ENCODE measurements around the gene C6. TPM values are rescaled to one million over a fixed set of nuclear protein-coding genes. Genes with fewer than 3 reads are reported as not detected.

C6 gene
- total RNA-seq, 4 donors from 2014 or later, result 1.7 to 6.3 (median 3.1) TPM

DNA sequence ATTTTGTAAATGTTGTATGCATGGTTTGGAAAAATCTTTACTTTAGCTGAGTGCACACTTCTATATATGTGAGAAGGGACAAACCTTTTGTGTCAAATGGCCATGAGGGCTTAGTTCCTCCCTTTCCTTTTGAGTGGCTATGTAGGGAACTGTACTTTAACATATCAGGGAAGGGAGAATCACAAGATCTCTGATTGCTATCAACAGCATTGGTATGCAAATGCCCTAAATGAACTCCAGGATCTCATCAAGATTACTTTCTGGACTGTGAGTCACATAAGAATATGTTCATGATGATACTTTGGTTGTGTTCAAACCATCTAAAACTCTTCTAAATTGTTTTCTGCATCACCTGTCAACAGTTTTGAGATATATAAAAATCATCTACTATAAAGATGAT is 111.0 kb downstream of the C6 start:
- TF ChIP-seq POLR2A (IDR thresholded peaks at IDR 0.05; ENCODE audit: low read depth) (no peak), POLR2AphosphoS5 (IDR thresholded peaks at IDR 0.05) (no peak), EP300 (IDR thresholded peaks at IDR 0.05) (no peak)
- TF ChIP-seq, protein P1, sequence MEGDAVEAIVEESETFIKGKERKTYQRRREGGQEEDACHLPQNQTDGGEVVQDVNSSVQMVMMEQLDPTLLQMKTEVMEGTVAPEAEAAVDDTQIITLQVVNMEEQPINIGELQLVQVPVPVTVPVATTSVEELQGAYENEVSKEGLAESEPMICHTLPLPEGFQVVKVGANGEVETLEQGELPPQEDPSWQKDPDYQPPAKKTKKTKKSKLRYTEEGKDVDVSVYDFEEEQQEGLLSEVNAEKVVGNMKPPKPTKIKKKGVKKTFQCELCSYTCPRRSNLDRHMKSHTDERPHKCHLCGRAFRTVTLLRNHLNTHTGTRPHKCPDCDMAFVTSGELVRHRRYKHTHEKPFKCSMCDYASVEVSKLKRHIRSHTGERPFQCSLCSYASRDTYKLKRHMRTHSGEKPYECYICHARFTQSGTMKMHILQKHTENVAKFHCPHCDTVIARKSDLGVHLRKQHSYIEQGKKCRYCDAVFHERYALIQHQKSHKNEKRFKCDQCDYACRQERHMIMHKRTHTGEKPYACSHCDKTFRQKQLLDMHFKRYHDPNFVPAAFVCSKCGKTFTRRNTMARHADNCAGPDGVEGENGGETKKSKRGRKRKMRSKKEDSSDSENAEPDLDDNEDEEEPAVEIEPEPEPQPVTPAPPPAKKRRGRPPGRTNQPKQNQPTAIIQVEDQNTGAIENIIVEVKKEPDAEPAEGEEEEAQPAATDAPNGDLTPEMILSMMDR (IDR thresholded peaks at IDR 0.05), result no peak
- DNase-seq (ENCODE audit: extremely low spot score), result no peak
- H3K9me3 ChIP-seq, result no peaks in the 10 kb centered on the region
- H3K4me1 ChIP-seq, result no peaks in the 10 kb centered on the region
- H3K4me3 ChIP-seq, result no peak overlapping the region
- intact Hi-C loops (cut with DNase I), result no loop called here
- no peaks in the 10 kb centered on the region for H3K36me3 ChIP-seq
- H3K27ac ChIP-seq (replicated peaks in 1 of 4), result no peak overlapping the region
- H3K27me3 ChIP-seq, result no peaks in the 10 kb centered on the region

DNA sequence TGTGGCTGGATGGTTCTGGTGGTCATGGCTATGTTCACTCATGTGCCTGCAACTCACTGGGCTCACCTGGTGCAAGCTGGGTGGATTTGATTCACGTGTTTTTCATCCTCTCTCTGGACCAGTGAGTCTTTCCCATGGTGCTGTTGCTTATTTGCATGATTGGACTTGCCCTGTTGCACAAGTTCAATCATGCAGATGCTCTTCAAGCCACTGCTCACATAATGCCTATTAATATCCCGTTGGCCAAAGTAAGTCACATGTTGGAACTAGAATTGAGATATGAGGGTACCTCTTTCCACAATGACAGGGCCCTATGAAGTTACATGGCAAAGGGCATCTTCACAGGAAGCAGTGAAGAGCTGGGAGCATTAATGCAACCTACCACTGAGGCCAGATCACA is 115.7 kb downstream of the C6 start:
- Histone ChIP-seq H3K27ac (replicated peaks in 1 of 4) (no peak overlapping the region), H3K27me3 (no peaks in the 10 kb centered on the region), H3K9me3 (no peaks in the 10 kb centered on the region), H3K4me3 (no peak overlapping the region), H3K36me3 (no peaks in the 10 kb centered on the region), H3K4me1 (peaks cover 0 to 13% (median 2%) of the 10 kb centered on the region in 4 donors)
- TF ChIP-seq POLR2A (IDR thresholded peaks at IDR 0.05; ENCODE audit: low read depth) (no peak), POLR2AphosphoS5 (IDR thresholded peaks at IDR 0.05) (no peak), EP300 (IDR thresholded peaks at IDR 0.05) (no peak)
- TF ChIP-seq, protein P1 (IDR thresholded peaks at IDR 0.05), result no peak
- intact Hi-C loops (cut with DNase I), result no loop called here
- 76% methylated on average over 2 of the region's 2 CpGs for WGBS
- no peak for DNase-seq (ENCODE audit: extremely low spot score)

DNA sequence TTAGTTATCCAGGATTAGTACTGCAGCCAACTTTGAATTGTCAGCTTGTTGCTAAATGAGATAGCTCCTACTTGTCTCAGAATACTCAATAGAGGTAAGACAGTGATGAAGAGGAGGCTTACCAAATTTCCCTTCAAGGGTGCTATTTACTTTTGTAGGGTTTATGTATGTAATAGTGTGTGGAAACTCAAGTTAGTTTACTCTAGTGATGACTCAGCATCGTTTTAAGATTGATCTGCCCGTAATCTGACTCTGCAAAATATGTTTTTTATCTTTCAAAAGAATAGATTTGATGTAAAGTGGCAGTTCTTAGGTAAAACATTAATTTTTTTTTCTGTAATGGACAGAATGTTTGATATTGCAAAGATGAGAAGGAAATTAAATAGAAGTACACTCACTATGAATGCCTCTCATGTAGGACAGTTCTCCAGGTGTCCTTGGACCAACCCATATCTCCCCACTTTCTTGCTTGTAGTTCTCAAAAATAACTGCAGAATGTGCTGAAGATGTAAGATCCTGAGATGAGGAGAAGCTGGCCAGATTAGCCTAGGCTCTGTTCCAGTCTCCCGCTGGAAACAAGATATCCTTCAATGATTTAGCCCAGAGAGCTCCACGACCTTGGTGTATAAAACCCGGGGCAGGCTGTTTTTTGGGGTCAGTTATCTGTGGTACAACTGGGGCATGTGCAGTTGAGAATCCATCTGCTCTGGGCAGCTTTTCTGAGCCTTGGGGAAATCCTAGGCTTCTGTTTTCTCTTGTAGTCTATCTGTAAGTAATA is 117.8 kb downstream of the C6 start:
- H3K4me1 ChIP-seq, result peaks cover 0 to 13% (median 2%) of the 10 kb centered on the region in 4 donors
- 69% methylated on average over 5 of the region's 5 CpGs for WGBS
- no peak for TF ChIP-seq POLR2AphosphoS5 (IDR thresholded peaks at IDR 0.05)
- no peak for TF ChIP-seq EP300 (IDR thresholded peaks at IDR 0.05)
- TF ChIP-seq, protein P1 (IDR thresholded peaks at IDR 0.05), result no peak
- H3K4me3 ChIP-seq, result no peak overlapping the region
- H3K9me3 ChIP-seq, result no peaks in the 10 kb centered on the region
- H3K36me3 ChIP-seq, result no peaks in the 10 kb centered on the region
- DNase-seq (ENCODE audit: extremely low spot score), result no peak
- no peak overlapping the region for H3K27ac ChIP-seq (replicated peaks in 1 of 4)
- H3K27me3 ChIP-seq, result no peaks in the 10 kb centered on the region
- intact Hi-C loops (cut with DNase I), result no loop called here

DNA sequence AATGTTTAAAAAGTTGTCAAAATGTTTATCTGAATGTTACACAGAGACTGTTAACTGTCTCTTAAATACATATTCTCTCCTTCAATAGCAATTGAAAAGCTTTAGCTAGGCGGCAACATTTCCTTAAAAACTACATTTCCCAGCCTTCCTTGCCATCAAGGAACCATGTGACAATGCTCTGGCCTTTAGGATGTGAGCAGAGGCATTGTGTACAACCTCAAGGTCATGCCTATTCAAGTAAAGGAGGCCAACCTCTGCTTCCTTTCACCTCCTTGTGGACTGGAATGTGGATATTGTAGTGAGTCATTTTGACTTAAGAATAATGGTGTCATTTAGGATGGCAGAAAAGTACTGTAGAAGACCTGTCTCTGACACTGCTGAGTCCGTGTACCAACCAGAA is 118.5 kb downstream of the C6 start:
- no peak for TF ChIP-seq POLR2A (IDR thresholded peaks at IDR 0.05; ENCODE audit: low read depth)

DNA sequence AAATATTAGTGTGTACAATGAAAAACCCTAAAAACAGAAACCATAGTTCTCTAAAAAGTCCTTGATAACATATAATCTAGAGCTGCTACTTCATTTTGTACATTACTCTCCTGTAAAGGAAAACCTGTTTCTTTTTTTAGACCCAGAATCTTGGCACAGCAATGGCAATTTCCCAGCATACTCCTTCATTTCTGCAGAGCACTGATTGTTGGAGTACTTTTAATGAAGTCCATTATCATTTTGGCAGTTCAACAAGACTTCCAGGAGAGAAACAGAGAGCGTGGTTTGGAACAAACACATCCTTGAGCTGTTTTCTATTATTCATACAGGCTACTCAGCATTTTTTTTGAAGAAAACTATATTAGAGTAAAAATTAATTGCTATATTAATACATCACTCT is 119.5 kb downstream of the C6 start:
- no peak for TF ChIP-seq POLR2AphosphoS5 (IDR thresholded peaks at IDR 0.05)
- TF ChIP-seq EP300 (IDR thresholded peaks at IDR 0.05), result no peak
- no peak for TF ChIP-seq POLR2A (IDR thresholded peaks at IDR 0.05; ENCODE audit: low read depth)
- TF ChIP-seq, protein P1 (IDR thresholded peaks at IDR 0.05), result no peak
- WGBS, result 31% methylated on average over 1 of the region's 1 CpG
- H3K27ac ChIP-seq (replicated peaks in 1 of 4), result no peak overlapping the region
- peaks cover 0 to 13% (median 2%) of the 10 kb centered on the region in 4 donors for H3K4me1 ChIP-seq
- H3K36me3 ChIP-seq, result no peaks in the 10 kb centered on the region
- intact Hi-C loops (cut with DNase I), result no loop called here
- H3K9me3 ChIP-seq, result no peaks in the 10 kb centered on the region
- H3K27me3 ChIP-seq, result no peaks in the 10 kb centered on the region
- no peak for DNase-seq (ENCODE audit: extremely low spot score)
- H3K4me3 ChIP-seq, result no peak overlapping the region

More for the DNA sequence above, 118.5 kb downstream of the C6 start:
- H3K27ac ChIP-seq (replicated peaks in 1 of 4), result no peak overlapping the region
- DNase-seq (ENCODE audit: extremely low spot score), result no peak
- peaks cover 0 to 13% (median 2%) of the 10 kb centered on the region in 4 donors for H3K4me1 ChIP-seq
- no peaks in the 10 kb centered on the region for H3K27me3 ChIP-seq
- no peak overlapping the region for H3K4me3 ChIP-seq
- no peaks in the 10 kb centered on the region for H3K9me3 ChIP-seq
- WGBS, result 37% methylated on average over 2 of the region's 2 CpGs
- intact Hi-C loops (cut with DNase I), result no loop called here
- H3K36me3 ChIP-seq, result no peaks in the 10 kb centered on the region

Other genes starting within 250 kb of the C6 start
- not detected for gene MROH2B, start 142.2 kb downstream of the C6 start, total RNA-seq